SH-SY5Y (cell line): ENCODE results near the gene GPR37L1.

Source experiments
- GATA2 ChIP-seq: IDR thresholded peaks from 2 replicates; pipeline ENCODE4 v1.6.1; 2011; ENCODE audit warnings: mild to moderate bottlenecking, low read depth, low read length
- GATA3 ChIP-seq: IDR thresholded peaks from 2 replicates; pipeline ENCODE4 v1.6.1; 2011; ENCODE audit warnings: low read depth, mild to moderate bottlenecking, low read length, moderate library complexity

DNA sequence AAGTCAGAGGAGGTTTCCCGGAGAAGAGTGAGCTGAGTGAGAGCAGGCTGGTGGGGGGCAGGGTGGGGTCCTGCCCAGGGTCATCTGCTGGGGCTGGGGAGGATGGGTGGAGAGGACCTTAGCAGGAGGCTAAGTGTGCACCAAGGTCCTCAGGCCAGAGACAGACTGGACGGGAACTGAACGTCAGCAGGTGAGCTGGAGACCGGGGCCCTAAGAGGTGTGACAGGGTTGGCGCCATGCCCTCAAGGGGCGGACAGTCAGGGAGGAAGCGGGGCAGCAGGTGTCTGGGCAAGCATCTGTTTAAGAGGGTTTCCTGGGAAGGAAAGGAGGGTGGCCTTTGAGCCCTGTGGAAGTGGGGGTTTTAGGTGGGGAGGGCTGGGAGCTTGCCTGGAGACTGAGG lies 51.3 kb downstream of the GPR37L1 start:
- TF ChIP-seq GATA2 = no peak
- TF ChIP-seq GATA3 = no peak
